HCT116 (cell line): ENCODE measurements around the gene AGAP1. TPM values are rescaled to one million over a fixed set of nuclear protein-coding genes. Genes with fewer than 3 reads are reported as not detected.

Source experiments
- ATAC-seq: fragments of 200-7000 bp; cut with Tn5 transposase; 2 replicates; pipeline ENCODE4 v1.9.1; 2020; ENCODE audit warnings: mild to moderate bottlenecking, moderate library complexity
- BruUV-seq: library from RNA; stranded (reverse); fragments of 400-500 nt; replicated peaks from 2 replicates; lab custom pipeline; 2021; lab: Mats Ljungman, UMichigan
- CTCF ChIA-PET: fragments of 300-600 bp; sonication (Branson Sonifier 250); formaldehyde crosslinking; loops from one replicate; lab custom pipeline; 2021; ENCODE audit warnings: antibody characterized with exemption; lab: Charles Lee
- POLR2A ChIA-PET: fragments of 300-600, 350-600 bp; sonication (Branson Sonifier 250); formaldehyde crosslinking; loops from one replicate; lab custom pipeline; 2021; ENCODE audit warnings: antibody characterized with exemption; lab: Charles Lee
- RAD21 ChIA-PET, 2 experiments: fragments of 300-600 bp; sonication (Branson Sonifier 250); formaldehyde crosslinking; loops; one replicate each; lab custom pipeline; 2023; ENCODE audit warnings: low total read pairs in 2 of 2; ENCODE audit not compliant: uncharacterized antibody in 2 of 2, unreplicated experiment in 2 of 2, low non-redundant PET in 1 of 2; lab: Charles Lee
- DNase-seq: peaks from one replicate; pipeline ENCODE4 v3.0.0-alpha.2; 2010; ENCODE audit warnings: low read depth, low spot score
- H2AFZ ChIP-seq: fragments of 200-600 bp; shearing (Covaris generic), sonication (generic); 2 replicates; pipeline ENCODE4 v1.6.1; 2017; ENCODE audit warnings: low read depth, mixed run types, mixed read lengths, antibody characterized with exemption, low read length; ENCODE audit not compliant: poor library complexity, severe bottlenecking
- H3K27ac ChIP-seq: 2 replicates; pipeline ENCODE4 v1.5.1; 2012; ENCODE audit warnings: low read depth, low read length
- H3K27me3 ChIP-seq: fragments of 200-600 bp; sonication (generic); 2 replicates; pipeline ENCODE4 v1.6.1; 2016; ENCODE audit warnings: mixed run types, low read length, mixed read lengths; ENCODE audit not compliant: insufficient read depth
- H3K36me3 ChIP-seq, 2 experiments: fragments of 200-500 bp in 1 of 2; fragments of 200-600 bp in 1 of 2; sonication (Bioruptor generic) in 1 of 2; sonication (generic) in 1 of 2; 2 replicates each; pipeline versions ENCODE4 v1.5.1 to v1.6.1; 2014 to 2016; ENCODE audit warnings: low read length in 2 of 2, inconsistent platforms in 1 of 2, mixed read lengths in 1 of 2, mixed run types in 1 of 2; ENCODE audit not compliant: insufficient read depth in 2 of 2, control insufficient read depth in 1 of 2
- H3K4me1 ChIP-seq, 2 experiments: fragments of 200-600 bp in 1 of 2; sonication (generic) in 1 of 2; 2 replicates each; pipeline versions ENCODE4 v1.5.1 to v1.6.1; 2012 to 2017; ENCODE audit warnings: low read length in 2 of 2, inconsistent platforms in 1 of 2, mild to moderate bottlenecking in 1 of 2, mixed read lengths in 1 of 2, mixed run types in 1 of 2, moderate library complexity in 1 of 2; ENCODE audit not compliant: insufficient read depth in 2 of 2, control insufficient read depth in 1 of 2
- H3K4me2 ChIP-seq: fragments of 200-600 bp; sonication (generic); 2 replicates; pipeline ENCODE4 v1.6.1; 2017; ENCODE audit warnings: mixed run types, low read length, mixed read lengths
- H3K4me3 ChIP-seq, 2 experiments: fragments of 200-600 bp in 1 of 2; sonication (generic) in 1 of 2; replicated peaks in 1 of 2; 2 replicates each; pipeline ENCODE4 v1.5.1; 2011 to 2016; ENCODE audit warnings: low read length in 2 of 2, control low read depth in 1 of 2, low read depth in 1 of 2, mild to moderate bottlenecking in 1 of 2, mixed read lengths in 1 of 2, mixed run types in 1 of 2
- H3K79me2 ChIP-seq: fragments of 200-600 bp; sonication (generic); 2 replicates; pipeline ENCODE4 v1.6.1; 2017; ENCODE audit warnings: mild to moderate bottlenecking, mixed run types, low read length, moderate library complexity, mixed read lengths; ENCODE audit not compliant: insufficient read depth
- H3K9ac ChIP-seq: fragments of 200-600 bp; sonication (generic); 2 replicates; pipeline ENCODE4 v1.6.1; 2016; ENCODE audit warnings: low read length, mixed read lengths
- H3K9me2 ChIP-seq: fragments of 200-600 bp; sonication (generic), shearing (Covaris generic); 2 replicates; pipeline ENCODE4 v1.6.1; 2017; ENCODE audit warnings: mixed run types, mild to moderate bottlenecking, moderate library complexity; ENCODE audit not compliant: insufficient read depth
- H3K9me3 ChIP-seq, 2 experiments: fragments of 200-500 bp in 1 of 2; fragments of 200-600 bp in 1 of 2; sonication (Bioruptor generic) in 1 of 2; sonication (generic) in 1 of 2; 2 replicates each; pipeline ENCODE4 v1.6.1; 2014 to 2017; ENCODE audit warnings: low read length in 2 of 2, mixed read lengths in 2 of 2, inconsistent platforms in 1 of 2, low read depth in 1 of 2, mild to moderate bottlenecking in 1 of 2, mixed run types in 1 of 2, moderate library complexity in 1 of 2; ENCODE audit not compliant: control insufficient read depth in 1 of 2, insufficient read depth in 1 of 2
- H4K20me1 ChIP-seq: fragments of 200-600 bp; sonication (generic), shearing (Covaris generic); 2 replicates; pipeline ENCODE4 v1.6.1; 2017; ENCODE audit warnings: mixed run types, mild to moderate bottlenecking, moderate library complexity; ENCODE audit not compliant: insufficient read depth
- CEBPB ChIP-seq: IDR thresholded peaks from 2 replicates; pipeline ENCODE4 v1.6.1; 2012; ENCODE audit warnings: low read depth
- EGR1 ChIP-seq: IDR thresholded peaks from 2 replicates; pipeline ENCODE4 v1.6.1; 2012; ENCODE audit warnings: low read depth
- ELF1 ChIP-seq: IDR thresholded peaks from 2 replicates; pipeline ENCODE4 v1.6.1; 2012; ENCODE audit warnings: low read depth, borderline replicate concordance
- EZH2 ChIP-seq: fragments of 200-600 bp; sonication (generic); IDR thresholded peaks from 2 replicates; pipeline ENCODE4 v1.6.1; 2017; ENCODE audit warnings: antibody characterized with exemption, mixed run types
- FOSL1 ChIP-seq: IDR thresholded peaks from 2 replicates; pipeline ENCODE4 v1.6.1; 2012; ENCODE audit warnings: low read depth
- JUND ChIP-seq: IDR thresholded peaks from 2 replicates; pipeline ENCODE4 v1.6.1; 2012
- MAX ChIP-seq: IDR thresholded peaks from 2 replicates; pipeline ENCODE4 v1.6.1; 2012
- POLR2A ChIP-seq: IDR thresholded peaks from 2 replicates; pipeline ENCODE4 v1.7.0; 2011; ENCODE audit warnings: borderline replicate concordance; ENCODE audit not compliant: insufficient read depth, insufficient read length; ENCODE audit errors: extremely low read depth
- RAD21 ChIP-seq: IDR thresholded peaks from 2 replicates; pipeline ENCODE4 v1.6.1; 2012; ENCODE audit warnings: low read depth, mild to moderate bottlenecking
- SP1 ChIP-seq: IDR thresholded peaks from 2 replicates; pipeline ENCODE4 v1.6.1; 2012; ENCODE audit warnings: low read depth
- SRF ChIP-seq: IDR thresholded peaks from 2 replicates; pipeline ENCODE4 v1.6.1; 2012; ENCODE audit warnings: low read depth
- TCF7L2 ChIP-seq: IDR thresholded peaks from 2 replicates; pipeline ENCODE4 v1.7.0; 2011; ENCODE audit warnings: borderline replicate concordance, inconsistent platforms; ENCODE audit not compliant: insufficient read depth, insufficient read length; ENCODE audit errors: extremely low read depth
- ZFX ChIP-seq: fragments of 450-650 bp; IDR thresholded peaks from 2 replicates; pipeline ENCODE4 v1.6.1; 2017
- intact Hi-C: fragments of 100-400 bp; cut with micrococcal nuclease; formaldehyde crosslinking; loops from 2 replicates; pipeline ENCODE4 v1.10.0; 2022
- total RNA-seq: library from RNA; stranded (reverse); gene quantifications from one replicate; pipeline ENCODE4 v1.2.1, GENCODE V29; 2021; ENCODE audit not compliant: unreplicated experiment
- TF ChIP-seq, protein P1 (sequence below), 3 experiments: fragments of 200-600 bp in 1 of 3; sonication (generic) in 1 of 3; IDR thresholded peaks in 2 of 3; conservative IDR thresholded peaks in 1 of 3; 2 replicates each; pipeline ENCODE4 v1.5.1; 2012 to 2017; ENCODE audit warnings: low read depth in 2 of 3, low read length in 2 of 3, antibody characterized with exemption in 1 of 3, borderline replicate concordance in 1 of 3, control low read depth in 1 of 3, mild to moderate bottlenecking in 1 of 3, mixed read lengths in 1 of 3, mixed run types in 1 of 3, moderate library complexity in 1 of 3; ENCODE audit not compliant: insufficient read depth in 1 of 3

AGAP1 gene
- total RNA-seq, 1 experiment from 2014 or later = 43.8 TPM

DNA sequence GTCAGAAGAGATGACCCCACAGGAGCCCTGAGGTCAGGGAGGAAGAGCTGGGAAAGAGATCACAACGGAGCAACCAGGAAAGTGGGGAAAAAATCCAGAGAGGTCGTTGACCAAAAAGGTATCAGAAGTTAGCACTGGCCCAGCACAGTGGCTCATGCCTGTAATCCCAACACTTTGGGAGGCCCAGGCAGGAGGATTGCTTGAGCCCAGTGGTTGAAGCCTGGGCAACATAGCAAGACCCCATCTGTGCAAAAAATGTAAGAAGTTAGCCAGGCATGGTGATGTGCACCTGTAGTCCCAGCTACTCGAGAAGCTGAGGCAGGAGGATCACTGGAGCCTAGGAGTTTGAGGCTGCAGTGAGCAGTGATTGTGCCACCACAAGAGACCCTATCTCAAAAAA is 552.9 kb downstream of the AGAP1 start (continued):
- TF ChIP-seq MAX (no peak), EGR1 (no peak)

DNA sequence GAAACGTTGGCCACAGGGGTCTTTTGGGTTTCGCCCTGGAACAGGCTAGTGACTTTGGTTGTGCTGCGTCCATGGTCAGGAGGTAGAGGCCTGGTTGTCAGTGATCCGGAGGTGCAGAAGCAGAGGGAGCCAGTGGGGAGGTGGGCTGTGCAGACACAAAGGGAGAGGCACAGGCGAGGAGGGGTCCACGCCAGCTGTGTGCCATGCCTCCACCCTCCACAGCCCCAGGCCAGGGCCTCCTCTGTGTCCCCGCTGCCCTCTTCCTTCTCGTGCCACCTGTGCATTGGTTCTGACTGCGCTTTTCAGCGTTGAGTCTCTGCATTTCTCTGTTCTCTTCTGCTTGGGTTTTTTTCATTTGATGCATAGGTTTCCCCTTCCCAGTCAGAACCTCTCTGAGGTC is 553.3 kb downstream of the AGAP1 start:
- Histone ChIP-seq H3K36me3 (peaks cover 0 to 2% of the 10 kb centered on the region in 2 experiments; a peak in 1 of 4 replicates), H3K4me3 (no peak overlapping the region), H2AFZ (no peak overlapping the region), H4K20me1 (no peaks in the 10 kb centered on the region), H3K27me3 (no peaks in the 10 kb centered on the region), H3K9me2 (no peaks in the 10 kb centered on the region), H3K79me2 (no peaks in the 10 kb centered on the region), H3K27ac (no peak overlapping the region), H3K4me1 (peaks cover 0 to 3% of the 10 kb centered on the region in 2 experiments; a peak in 1 of 4 replicates), H3K9ac (no peak overlapping the region), H3K4me2 (no peak overlapping the region), H3K9me3 (no peaks in the 10 kb centered on the region)
- TF ChIP-seq RAD21 (no peak), EGR1 (no peak), POLR2A (no peak), JUND (no peak), EZH2 (no peak), TCF7L2 (no peak), CEBPB (no peak), ELF1 (no peak), SRF (no peak), FOSL1 (no peak), SP1 (no peak), ZFX (no peak)
- TF ChIP-seq, protein P1, sequence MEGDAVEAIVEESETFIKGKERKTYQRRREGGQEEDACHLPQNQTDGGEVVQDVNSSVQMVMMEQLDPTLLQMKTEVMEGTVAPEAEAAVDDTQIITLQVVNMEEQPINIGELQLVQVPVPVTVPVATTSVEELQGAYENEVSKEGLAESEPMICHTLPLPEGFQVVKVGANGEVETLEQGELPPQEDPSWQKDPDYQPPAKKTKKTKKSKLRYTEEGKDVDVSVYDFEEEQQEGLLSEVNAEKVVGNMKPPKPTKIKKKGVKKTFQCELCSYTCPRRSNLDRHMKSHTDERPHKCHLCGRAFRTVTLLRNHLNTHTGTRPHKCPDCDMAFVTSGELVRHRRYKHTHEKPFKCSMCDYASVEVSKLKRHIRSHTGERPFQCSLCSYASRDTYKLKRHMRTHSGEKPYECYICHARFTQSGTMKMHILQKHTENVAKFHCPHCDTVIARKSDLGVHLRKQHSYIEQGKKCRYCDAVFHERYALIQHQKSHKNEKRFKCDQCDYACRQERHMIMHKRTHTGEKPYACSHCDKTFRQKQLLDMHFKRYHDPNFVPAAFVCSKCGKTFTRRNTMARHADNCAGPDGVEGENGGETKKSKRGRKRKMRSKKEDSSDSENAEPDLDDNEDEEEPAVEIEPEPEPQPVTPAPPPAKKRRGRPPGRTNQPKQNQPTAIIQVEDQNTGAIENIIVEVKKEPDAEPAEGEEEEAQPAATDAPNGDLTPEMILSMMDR (IDR thresholded peaks at IDR 0.05 in 2 of 3, conservative IDR thresholded peaks at IDR 0.05 in 1 of 3; ENCODE audit: borderline replicate concordance in 1 of 3, insufficient read depth in 1 of 3, low read depth in 2 of 3, low read length in 2 of 3) = no peak
- RAD21 ChIA-PET = no interaction called here
- intact Hi-C loops = no loop called here
- POLR2A ChIA-PET = no interaction called here
- ATAC-seq = no peak
- DNase-seq = no peak
- CTCF ChIA-PET = no interaction called here
- BruUV-seq = no TSS peak
